GM19455 (cell line): Measurements from ENCODE around the gene A2M.
"Not testable (repeated sequence)": the region's sequence is repeated elsewhere in the genome, so short reads cannot be mapped to it uniquely, and the experiment has no call there.

Source experiments
- ATAC-seq: cut with Tn5 transposase; IDR thresholded peaks from one replicate; pipeline ENCODE4 v1.9.1; 2021; ENCODE audit not compliant: unreplicated experiment

The A2M gene

DNA sequence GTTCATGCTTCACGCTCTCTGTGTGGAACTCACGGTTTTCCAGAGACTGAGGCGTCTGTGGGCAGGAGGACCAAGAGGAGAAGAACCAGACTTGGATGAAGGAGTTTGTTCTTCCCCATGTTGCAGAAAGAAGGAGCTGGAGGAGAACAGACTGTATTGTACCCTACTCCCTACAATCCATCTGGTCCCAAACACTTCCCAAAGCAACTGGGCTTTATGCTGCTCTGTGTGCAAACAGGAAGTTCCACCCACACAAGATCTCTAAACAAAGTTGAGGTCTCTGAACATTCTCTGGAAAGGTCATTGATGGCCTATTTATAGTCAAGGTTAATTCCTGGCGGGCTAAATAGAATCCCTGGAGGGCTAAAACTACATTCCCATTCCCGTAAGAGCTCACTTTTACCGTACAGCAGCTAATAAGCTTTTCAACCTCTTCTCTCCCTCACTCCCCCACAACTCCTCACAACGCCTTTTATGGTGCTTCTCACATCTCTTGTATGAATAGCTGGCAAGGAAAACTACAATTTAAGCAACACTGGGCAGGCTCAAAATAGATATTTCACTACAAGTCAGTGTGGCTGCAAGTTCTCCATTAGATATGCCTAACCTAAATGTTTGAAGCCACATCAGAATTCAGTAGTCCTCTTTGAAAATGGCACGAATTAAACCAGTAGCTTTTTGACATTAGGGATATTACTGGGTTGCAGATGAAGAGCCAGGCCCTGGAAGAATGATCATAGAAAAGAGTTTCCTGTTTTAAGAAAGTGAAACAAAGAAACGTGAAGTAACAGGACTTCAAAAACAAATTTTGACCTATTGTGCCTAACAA is at the start of gene A2M:
Gene A2M (minus strand): TSS at position 189 of the 829 bp plus-strand sequence. CDS start 70 bp downstream, at position 119.
- ATAC-seq, result no peak

DNA sequence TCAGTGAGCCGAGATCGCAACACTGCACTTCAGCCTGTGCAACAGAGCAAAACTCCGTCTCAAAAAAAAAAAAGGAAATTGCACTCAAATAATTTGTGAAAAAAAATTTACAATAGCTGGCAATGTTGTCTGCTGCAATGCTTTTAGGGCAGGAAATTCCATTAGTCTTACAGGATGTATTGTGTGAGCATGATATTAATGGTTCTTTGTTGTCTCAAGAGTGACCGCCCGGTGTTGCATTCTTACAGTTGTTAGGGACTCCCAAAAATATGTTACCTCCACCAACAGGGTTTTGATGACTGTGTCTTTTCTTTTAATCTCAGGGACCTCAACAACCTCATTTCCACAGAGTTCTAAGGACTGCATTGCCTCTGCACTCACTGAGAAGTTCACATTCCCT is 47.7 kb upstream of the A2M start:
- no peak for ATAC-seq

DNA sequence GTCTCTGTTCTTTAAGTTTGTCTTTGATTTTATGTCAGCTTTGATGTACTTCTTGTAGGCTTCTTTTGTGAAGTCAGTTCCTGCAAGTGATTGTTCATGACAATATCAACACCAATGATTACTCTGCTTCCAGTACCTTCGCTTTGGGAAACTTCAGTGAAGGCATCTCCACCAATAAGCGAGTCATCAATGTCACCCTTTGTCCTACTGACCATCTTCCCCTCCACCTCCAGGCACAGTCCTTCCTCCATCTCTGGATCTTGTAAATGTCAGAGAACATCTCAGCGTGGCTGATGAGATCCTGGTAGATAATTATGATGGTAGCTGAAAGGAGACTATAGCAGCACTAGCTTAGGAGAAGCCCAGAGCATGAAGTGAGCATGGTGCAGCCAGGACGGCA is 40.4 kb upstream of the A2M start:
- no peak for ATAC-seq

DNA sequence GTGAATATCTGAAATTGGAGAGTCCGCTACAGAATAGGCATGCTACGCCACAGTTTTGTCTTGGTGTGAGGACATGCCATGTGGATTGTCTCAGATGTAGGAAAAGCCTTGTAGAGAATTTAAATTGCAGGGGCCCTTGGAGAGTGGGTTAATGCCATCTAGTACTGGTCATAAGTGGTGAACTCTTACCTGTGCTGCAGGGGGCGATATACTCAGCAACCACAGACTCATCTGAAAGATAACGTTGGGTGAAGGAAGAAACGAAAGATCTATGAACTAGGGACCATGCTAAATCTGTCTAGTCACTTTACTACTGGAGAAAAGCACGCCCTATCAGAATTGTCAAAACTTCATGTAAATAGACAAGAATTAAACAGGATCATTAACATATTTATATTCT is 33.7 kb upstream of the A2M start:
- ATAC-seq, result no peak

DNA sequence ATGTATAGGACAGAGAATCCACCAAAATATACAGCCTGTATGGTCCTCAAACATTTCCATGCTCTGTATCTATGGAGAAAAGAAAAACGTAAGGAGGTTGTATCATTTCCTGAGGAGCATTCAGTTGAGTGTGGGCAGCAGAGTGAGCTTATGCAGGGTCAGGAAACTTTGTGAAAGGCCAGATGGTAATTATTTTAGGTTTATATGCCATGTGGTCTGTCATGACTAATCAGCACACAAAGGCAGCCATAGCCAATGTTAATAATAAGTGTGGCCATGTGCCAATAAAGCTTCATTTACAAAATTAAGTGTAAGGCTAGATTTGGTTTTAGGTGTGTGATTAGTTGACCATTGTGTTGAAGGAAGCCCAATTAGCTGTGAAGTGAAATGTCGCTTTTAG is 33.2 kb upstream of the A2M start:
- ATAC-seq, result no peak

DNA sequence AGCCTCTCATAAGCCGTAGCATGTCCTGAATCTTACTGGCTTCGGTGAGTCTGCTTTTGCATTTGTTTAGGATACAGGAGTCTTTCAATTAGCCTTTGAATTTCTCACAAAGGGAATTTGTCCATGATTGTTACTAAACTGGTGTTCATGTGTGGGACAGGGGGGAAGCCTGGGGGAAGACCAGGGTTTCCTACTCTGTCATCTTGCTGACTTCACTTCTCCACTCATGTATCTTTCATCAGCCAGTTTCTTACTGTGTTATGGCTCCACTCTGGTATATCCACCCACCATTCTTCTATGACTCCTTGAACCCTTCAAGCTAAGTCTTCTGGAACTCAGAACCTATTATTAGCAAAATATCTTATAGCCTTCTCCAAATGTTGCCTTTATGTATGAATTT is 31.7 kb upstream of the A2M start:
- no peak for ATAC-seq

DNA sequence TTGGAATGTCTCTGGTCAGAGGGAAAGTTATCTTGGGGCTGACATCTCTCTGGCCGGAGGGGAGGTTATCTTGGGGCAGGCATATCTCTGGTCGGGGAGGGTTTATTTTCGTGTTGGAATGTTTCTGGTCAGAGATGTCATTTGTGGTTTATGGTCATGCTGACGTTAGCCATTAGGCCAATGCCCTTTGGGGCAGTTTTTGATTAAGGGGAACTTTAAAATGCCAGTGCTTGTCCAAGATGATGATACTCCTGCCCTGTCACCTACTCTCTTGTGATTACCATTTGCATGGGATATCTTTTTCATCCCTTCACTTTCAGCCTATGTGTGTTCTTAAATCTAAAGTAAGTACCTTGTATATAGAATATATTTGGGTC is 29.0 kb upstream of the A2M start:
- ATAC-seq, result no peak

DNA sequence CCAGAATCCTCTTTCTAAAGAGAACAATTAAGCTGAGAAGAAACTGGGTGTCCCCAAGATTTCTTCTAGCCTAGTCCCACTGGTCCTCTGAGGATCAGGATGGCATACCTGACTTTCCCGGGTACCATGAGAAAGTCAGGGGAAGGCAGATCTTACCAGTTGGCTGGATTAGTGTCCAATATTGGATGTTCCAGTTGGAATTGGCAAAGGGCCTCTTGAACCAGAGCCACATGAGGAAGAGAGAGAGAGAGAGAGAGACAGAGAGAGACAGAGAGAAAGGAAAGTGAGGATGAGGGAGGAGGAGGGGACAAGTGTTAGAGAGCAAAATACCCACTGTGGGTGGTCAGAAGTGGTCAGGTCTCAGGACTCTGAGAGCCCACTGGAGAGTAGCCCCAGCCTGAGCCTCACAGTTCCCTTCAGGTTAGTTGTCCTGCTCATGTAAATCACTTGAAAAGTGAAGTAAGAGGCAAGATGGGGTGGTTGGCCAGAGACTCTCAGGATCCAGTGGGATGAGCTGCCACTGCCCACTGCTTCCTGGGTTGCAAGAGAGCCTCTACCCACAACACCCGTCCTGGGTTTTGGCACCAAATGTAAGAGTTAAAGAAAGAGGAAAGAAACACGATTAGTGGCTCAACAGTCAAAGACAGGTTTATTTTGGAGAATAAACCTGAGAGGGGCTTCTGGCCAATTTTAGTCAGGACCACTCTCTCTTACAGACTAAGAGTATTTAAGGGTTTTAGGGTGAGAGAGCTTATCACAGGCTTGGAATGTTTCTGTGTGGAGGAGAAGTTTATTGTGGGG is 28.4 kb upstream of the A2M start:
- ATAC-seq, result no peak

DNA sequence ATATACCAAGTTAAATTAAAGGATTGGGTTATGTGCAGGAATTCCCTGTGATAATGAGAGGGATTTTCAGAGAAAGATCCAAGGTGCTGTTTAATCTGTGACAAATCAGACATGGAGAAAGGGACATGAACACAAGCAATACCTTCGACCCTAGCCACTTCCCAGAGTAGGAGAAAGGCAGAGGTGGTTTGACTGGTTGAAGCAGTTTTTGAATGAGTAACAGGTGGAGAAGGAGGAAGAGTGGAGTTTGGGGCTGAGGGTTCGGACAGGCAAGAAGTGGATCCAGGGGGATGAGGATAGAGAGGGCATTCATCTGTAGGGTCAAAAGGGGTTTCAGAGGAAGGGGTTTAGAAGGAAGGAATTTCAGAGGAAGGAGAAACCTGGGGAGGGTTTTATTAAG is 27.4 kb upstream of the A2M start:
- no peak for ATAC-seq

DNA sequence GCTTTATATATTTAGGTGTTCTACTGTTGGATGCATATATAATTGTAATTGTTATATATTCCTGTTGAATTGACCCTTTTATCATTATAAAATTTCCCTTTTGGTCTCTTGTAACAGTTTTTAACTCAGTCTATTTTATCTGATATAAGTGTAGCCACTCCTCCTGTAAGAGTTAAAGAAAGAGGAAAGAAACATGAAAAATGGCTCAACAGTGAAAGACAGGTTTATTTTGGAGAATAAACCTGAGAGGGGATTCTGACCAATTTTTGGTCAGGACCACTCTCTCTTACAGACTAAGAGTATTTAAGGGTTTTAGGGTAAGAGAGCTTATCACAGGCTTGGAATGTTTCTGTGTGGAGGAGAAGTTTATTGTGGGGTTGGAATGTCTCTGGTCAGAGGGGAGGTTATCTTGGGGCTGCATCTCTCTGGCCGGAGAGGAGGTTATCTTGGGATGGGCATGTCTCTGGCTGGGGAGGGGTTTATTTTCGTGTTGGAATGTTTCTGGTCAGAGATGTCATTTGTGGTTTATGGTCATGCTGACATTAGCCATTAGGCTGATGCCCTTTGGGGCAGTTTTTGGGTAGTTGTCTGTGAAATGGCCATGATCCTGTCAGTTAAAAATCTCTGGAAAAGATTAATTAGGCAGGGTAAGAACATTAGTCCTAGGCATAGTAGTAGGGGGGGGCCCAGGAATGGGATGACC is 24.0 kb upstream of the A2M start:
- ATAC-seq, result not testable (repeated sequence)

DNA sequence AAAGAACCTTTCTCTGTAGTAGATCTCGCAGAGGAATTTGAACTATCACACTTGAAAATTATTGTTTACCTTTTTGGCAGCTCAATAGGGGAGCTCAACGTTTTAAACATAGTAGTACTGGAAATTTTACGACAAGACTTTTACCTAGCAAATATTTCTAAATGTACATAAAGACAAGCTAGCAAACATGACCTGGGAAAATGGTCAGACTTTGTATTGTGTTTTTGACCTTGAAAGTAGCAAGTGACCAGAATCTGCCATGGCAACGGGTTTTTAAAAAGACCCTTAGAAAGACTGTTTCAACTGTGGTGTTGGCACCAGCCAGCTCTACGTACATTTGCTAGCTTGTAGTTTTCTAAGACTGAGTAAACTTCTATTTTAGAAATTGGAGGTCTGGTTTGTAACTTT is 20.2 kb upstream of the A2M start:
- no peak for ATAC-seq

DNA sequence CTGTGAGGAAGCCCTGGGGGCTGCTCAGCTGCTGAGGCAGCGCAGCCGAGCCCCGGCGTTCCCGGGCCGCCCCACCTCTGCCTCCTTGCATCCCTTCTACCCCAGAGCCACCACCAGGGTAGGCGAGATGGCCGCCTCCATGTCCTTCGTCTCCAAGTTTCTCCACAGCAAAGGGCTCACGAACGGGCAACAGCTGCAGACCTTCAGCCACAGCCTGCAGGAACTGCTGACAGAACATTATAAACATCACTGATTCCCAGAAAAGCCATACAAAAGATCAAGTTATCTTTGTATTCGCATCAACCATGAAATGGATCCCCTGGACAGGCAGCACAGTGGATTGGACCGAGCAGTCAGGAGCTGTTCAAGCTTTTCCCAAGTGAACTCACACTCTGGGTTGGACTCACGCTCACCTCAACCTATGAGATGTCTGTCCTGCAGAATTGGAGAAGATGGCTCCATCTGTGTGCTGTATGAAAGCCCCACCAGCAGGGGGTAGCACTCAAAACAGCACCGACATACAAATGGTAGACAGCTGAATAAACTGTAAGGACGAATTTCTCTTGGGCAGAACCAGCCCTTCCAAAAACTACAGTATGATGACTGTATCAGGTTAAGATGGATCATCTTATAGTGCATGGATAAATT is 19.4 kb upstream of the A2M start:
- ATAC-seq, result no peak

DNA sequence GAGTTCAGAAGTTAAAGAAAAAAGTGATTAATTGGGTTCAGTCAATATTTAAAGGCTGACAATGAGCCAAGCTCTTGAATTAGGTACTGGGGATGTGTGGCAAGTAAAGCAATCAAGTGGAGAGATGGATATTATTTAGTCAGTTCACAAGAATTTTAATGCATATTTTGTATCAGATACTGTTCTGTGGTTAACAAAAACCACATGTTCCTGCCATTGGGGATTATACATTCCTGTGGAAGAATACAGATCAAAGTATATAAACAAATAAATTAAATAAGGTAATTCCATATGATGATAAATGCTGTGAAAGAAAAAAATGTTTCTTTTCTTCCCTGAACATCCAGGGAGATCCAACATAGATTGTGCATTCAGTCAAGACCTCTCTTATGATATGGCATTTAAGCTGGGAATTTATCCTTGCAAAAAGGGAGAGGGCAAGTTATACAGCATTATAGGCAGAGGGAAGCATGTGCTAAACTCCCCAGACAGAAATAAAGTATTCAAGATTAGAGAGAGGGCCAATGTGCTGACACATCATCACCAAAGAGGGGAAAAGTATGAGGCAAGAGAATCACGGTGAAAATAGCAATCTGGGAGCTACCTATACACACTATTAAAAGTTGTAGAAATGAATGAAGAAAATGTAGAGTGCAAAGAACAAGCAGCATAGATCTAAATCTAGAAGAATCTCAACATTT is 17.6 kb upstream of the A2M start:
- no peak for ATAC-seq

DNA sequence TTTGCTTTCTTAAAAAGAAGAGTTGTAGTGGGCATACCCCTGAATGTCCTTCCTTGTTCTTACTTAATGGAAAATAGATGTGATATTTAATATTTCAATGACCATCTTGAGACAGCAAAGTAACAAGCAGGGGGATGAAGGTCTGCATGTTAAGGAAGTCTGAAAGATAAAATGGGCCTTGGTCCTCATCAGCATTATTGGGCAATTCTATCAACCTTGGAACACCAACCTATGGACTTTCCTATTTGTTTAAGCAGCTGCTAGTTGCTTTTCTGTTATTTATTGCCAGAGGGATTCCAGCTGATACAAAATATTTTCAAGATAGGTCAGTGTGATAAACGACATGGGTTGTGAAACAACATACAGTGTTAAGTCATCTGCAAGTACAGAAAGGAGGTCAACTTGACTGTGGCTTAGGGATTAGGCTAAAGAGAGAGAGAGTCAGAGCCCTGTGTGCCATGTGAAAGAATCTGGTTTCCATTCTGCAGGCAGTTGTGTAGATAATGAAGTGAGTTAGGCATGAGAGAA is 16.4 kb upstream of the A2M start:
- ATAC-seq, result no peak

DNA sequence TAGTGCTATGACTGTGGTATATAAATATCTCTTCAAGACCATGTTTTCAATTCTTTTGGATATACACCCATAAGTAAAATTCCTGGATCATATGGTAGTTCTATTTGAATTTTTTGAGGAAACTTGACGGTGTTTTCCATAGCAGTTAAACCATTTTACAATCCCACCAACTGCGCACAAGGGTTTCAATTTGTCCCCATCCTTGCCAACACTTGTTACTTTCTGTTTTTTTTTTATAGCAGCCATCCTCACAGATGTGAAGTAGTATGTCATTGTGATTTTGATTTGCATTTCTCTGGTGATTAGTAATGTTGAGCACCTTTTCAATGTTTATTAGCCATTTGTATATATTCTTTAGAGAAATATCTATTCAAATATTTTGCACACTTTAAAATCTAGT is 14.5 kb upstream of the A2M start:
- ATAC-seq, result no peak

DNA sequence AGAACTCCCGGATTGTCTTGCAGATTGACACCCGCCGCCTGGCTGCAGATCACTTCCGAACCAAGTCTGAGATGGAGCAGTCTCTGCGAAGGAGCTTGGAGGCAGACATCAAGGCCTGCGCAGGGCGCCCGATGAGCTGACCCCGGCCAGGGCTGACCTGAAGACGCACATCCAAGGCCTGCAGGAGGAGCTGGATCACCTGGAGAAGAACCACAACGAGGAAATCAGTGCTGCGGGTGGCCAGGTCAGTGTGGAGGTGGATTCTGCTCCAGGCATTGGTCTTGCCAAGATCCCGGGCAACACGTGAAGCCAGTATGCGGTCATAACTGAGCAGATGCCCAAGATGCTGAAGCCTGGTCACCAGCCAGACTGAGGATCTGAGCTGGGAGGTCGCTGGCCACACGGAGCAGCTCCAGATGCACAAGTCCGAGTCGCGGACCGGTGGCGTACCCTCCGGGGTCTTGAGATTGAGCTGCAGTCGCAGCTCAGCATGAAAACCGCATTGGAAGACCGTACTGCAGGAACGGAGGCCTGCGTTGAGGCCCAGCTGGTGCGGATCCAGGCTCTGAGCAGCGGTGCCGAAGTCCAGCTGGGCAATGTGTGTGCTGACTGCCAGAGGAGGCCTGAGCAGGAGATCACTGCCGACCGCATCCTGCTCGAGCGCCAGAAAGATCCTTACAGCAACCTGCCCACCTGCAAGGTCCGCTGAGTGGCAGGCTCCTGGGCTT is 12.4 kb upstream of the A2M start:
- no peak for ATAC-seq

DNA sequence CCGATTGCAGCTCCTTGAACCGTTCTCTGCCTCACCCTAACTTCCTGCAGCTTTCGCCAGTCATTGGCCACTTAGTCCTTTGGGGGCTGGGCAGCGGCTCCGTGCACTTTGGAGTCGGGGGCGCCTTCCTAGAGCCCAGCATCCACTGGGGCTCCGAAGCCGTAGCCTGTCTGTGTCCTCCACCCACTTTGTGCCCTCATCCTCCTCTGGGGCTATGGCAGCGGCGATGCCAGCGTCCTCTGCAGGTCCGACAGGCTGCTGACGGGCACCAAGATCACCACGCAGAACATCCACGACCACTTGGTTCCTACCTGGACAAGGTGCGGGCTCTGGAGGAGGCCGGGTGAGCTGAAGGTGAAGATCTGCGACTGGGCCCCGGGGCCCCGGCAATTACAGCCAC is 11.8 kb upstream of the A2M start:
- ATAC-seq, result no peak

DNA sequence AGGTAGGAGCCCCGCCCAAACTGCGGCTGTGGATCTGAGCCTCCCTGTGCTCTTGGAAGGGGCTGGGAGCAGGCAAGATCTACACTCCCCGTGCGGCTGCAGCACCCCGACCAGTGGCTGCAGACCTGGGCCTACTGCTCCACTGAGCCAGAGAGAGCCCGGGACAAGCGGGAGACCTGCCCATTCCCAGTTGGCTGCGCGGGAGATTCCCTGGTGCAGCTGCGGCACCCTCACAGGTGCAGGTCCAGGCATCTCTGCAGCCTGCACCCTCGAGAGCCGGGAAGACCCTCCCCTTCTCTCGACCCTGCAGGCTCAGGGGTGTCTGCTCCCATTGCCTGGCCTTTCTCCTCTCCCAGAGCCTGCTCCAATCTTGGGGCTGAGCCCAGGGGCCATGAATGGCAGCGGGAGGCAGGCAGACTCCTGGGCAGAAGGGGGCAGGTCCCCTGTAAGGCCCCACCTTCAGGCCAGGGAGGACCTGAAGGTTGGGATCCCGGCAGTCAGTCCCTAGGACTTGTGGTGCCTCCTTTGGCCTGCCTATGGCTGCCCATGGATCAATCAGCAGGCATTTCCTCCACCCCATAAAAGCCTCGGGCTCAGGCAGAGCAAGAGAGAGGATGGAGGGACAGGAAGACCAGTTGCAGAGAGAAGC is 8.8 kb upstream of the A2M start:
- ATAC-seq, result no peak

DNA sequence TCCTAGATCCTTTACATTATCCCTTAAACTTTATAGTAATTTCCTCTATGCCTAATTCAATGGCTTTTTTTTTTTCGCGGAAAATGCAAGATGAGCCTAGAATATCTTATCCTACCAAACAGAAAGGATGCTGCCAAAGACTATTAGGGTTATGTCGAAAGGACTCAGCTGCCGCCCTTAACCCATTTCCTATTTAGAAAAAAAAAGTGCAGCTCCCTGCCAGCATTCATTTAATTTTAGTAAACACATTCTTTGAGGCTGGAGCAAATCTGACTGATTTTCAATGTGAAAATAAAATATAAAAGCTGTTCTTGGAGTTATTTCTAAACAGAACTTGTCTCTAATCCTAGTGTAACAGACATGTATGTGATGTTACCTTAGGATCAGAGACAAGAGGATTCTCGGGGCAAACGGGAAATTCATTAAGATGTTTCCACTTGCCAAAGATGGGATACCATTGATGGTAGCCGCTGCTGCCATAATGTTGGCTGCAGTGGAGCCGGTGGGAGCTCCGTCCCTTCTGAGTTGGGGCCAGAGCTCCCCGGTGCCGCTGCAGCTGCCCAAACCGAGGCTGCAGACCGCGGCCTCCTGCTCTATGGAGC is 8.2 kb upstream of the A2M start:
- ATAC-seq, result no peak
